Measurements from ENCODE around the gene RAB35.

DNA sequence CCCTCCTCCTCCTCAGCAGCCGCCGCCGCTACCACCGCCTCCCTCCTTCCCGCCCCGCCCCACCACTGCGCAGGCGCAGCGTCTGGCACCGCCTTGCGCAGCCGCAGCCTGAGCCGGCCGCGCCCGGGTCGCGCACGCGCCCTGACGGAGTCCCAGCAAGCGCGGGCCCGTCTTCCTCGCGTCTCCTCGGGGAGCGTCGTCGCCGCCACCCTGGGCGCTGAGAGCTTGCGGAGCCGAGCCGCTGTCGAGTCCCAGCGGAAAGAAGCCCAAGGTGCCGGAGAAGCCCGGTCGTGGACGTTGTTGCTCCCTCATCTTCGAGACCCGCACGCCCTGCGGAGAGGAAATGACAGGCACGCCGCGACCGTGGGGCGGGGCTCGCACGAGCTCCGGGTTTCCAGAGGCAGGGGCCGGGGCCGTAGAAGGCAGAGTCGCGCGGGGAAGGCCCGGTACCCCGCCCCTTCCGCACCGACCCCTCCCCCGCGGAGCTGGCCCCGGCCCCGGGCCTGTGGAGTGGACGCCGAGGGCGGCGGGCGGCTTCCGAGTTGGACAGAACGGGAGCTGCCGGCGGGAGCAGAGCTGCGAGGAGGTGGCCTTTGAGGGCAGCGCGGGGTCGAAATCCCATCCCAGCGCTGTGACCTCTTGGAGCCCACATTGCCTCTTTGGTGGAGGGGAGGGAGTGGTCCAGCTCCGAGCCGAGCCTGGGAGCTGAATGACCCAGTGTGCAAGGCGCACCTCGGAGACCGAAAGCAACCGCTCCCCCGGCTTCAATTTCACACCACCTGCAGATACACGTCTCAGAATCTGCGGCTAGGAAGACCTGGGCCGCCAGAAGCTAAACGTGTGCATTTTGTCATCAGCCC is 469 bp upstream of the RAB35 start:
- TF ChIP-seq CTCF (conservative IDR thresholded peaks at IDR 0.05 in 1 of 2, IDR thresholded peaks at IDR 0.05 in 1 of 2; ENCODE audit: extremely low read depth in 1 of 2, insufficient read depth in 1 of 2, low read depth in 1 of 2, low read length in 2 of 2): no peak
- TF ChIP-seq EZH2 (IDR thresholded peaks at IDR 0.05; ENCODE audit: borderline replicate concordance, low read length): no peak
